Measurements from ENCODE around the gene MLPH.

Gene MLPH

DNA sequence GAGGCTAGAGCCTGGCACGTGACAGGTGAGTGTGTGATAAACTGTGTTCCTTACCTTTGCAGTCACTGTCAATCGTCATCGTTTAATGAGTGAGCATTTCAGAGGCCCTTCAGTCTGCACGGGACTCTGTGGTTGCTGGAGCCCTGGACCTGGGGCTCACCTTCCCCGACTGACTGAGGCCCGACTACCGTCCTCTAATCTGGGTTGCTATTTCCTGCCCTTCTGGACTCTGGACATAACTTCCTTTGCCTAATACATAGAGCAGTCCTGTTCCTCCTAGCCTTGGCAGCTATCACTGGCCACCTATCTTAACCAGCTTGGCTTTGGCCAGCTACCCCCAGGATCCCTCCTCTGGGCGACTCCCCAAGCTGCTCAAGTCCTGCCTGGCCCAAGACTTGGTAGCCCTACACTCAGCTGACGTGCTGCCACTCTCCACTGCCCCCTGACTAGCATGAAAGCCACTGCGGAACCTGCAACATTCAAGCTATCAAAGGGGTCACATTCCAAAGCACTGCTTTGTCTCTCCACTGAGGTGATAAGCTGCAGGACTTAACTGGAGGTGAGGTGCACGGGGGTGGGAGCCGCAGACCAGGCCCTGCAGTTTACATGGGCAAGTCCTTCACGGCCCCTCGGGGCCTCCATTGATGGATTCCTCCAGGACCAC, 114.5 kb downstream of the MLPH start:
- DNase-seq (ENCODE audit: low read depth) = no peak

DNA sequence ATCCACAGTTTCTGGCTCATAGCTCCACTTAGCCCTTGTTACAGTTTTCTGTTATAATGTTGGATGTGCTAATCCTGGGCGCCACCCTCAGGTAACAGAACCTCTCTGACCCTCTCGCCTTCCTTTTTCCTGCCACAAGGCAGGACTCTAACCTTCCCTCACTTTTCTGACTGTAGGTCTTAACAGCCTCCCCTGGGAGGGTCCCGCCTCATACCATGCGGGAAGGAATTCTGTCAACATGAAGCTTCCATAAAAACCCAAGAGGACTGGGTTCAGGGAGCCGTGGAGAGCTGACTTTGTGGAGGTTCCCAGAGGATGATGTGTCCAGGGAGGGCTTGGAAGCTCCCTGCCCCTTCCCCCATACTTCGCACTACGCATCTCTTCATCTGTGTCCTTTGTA, 115.4 kb downstream of the MLPH start:
- DNase-seq (ENCODE audit: low read depth) = no peak

DNA sequence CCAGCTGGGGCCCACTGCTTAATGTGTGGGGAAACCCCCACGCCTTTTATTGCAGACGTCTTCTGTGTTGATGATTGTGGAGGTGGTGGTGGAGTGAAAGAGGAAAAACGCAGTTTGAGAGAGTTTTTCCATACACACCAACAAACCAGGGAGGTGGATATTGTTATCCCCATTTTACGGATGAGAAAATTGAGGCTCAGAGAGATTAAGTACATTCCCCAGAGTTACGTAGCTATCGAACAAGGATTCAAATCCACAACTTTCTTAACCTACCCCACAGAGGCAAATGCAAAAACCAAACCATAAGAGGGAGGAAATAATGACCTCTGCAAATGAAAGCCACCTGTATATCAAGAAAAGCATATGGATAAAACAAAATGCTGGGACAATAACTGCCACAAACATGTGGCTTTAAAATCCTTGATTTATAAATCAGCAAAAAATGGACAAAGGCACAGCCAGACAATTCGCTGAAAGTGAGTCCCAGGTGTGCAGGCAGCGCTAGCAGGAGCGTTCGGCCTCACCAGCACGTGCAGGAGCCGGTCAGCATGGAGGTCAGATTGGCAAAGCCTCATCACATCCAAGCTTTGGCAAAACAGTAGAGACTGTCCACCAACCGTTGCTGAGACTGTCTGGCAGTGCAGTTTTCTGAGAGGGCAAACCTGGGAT, 116.1 kb downstream of the MLPH start:
- DNase-seq (ENCODE audit: low read depth) = no peak

DNA sequence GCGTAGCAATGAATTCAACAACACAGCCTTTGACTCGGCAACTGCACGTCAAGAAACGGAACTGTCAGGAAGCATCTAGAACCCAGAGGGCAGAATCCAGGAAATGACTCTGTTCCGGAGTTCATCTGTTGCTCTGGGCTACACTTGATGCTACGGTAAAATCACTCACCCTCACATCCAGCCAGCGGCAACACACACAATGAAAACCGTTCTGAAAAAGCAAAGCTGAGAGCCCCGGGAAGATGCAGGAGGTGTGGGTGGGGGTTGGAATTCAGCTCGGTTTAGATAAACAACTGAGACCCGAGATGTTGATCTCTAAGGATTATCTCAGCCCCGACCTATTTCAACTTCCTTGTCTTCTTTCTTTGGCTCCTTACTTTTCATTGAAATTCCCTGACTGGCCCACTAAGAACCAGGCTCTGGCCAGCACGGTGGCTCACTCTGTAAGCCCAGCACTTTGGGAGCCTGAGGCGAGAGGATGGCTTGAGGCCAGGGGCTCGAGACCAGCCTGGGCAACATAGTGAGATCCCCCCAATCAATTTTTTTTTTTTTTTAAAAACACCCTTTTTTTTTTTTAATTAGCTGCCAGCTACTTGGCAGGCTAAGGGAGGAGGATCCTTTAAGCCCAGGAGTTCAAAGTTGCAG, 116.8 kb downstream of the MLPH start:
- no peak for DNase-seq (ENCODE audit: low read depth)

GRCh38 chr2:237604391-237604790, 117.3 kb downstream of the MLPH start:
- no peak for DNase-seq (ENCODE audit: low read depth)
